ENCODE measurements around the gene MAP3K19. TPM values are rescaled to one million over a fixed set of nuclear protein-coding genes. Genes with fewer than 3 reads are reported as not detected.
A peak's percentile ranks its signal among the peaks of the same experiment; 100 is the strongest.

Gene MAP3K19
- polyA plus RNA-seq, 1 experiment: not detected

- H3K4me3 ChIP-seq (ENCODE audit: low read depth, low read length): peak overlapping the region; percentile 100
- H3K36me3 ChIP-seq (ENCODE audit: control insufficient read depth, insufficient read depth, low read length): no peaks in the 10 kb centered on the region
- POLR2A ChIA-PET: no interaction called here
- TF ChIP-seq, protein P1, sequence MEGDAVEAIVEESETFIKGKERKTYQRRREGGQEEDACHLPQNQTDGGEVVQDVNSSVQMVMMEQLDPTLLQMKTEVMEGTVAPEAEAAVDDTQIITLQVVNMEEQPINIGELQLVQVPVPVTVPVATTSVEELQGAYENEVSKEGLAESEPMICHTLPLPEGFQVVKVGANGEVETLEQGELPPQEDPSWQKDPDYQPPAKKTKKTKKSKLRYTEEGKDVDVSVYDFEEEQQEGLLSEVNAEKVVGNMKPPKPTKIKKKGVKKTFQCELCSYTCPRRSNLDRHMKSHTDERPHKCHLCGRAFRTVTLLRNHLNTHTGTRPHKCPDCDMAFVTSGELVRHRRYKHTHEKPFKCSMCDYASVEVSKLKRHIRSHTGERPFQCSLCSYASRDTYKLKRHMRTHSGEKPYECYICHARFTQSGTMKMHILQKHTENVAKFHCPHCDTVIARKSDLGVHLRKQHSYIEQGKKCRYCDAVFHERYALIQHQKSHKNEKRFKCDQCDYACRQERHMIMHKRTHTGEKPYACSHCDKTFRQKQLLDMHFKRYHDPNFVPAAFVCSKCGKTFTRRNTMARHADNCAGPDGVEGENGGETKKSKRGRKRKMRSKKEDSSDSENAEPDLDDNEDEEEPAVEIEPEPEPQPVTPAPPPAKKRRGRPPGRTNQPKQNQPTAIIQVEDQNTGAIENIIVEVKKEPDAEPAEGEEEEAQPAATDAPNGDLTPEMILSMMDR (IDR thresholded peaks at IDR 0.05; ENCODE audit: insufficient read depth, low read depth, low read length): no peak
- H3K27me3 ChIP-seq (ENCODE audit: control insufficient read depth, insufficient read depth, low read length): no peaks in the 10 kb centered on the region
- DNase-seq (ENCODE audit: low read depth): no peak
- CTCF ChIA-PET: interaction anchor here (0.6 to 1.0 kb wide), 3 partner anchors 42 to 799 kb away, joined by 3 to 4 read pairs (median 3); no protein-coding TSS in a partner anchor
Observed at GRCh38 chr2:134917360-134917865, 129.8 kb downstream of the MAP3K19 start.

Other genes with a start within 250 kb of the MAP3K19 start
- not detected in 2 replicates for gene ACMSD, start 208.8 kb downstream of the MAP3K19 start, polyA plus RNA-seq (2011; rRNA removed)
- 9.1 and 13.8 TPM in 2 replicates for gene CCNT2, start 128.6 kb downstream of the MAP3K19 start, polyA plus RNA-seq (2011; rRNA removed)
- gene RAB3GAP1, start 4.8 kb upstream of the MAP3K19 start, polyA plus RNA-seq (2011; rRNA removed): 22.4 and 42.0 TPM in 2 replicates

All from BJ (cell line).